GM18868 (cell line): ENCODE results near the gene PRKAG3.
"Not testable (repeated sequence)": the region's sequence is repeated elsewhere in the genome, so short reads cannot be mapped to it uniquely, and the experiment has no call there.

Experiments used
- ATAC-seq: cut with Tn5 transposase; IDR thresholded peaks from one replicate; pipeline ENCODE4 v1.9.1; 2021; ENCODE audit warnings: mild to moderate bottlenecking, moderate library complexity; ENCODE audit not compliant: unreplicated experiment

Gene PRKAG3

DNA sequence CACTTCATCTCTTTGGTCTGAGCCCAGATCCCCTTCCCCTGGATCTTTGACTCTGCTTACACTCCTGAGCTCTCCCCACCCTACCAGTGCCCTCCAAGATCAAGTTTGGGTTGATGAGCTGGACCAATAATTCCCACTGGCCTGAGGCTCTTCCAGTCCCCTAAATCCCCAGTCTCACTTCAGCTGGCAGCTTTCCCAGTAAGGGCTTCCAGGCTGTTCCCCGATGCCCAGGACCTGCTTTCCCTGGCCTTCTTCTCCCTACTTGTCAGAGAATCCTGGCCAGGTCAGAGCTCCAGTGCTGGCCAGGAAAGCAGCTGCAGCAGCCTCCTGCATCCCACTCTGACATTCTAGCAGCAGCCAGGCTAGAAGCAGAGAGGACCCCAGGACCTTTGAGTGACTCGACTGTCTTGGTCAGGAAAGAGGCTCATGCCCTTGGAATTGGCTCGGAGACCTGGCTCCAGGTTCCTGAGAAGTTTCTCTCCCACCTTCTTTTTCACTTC lies 31.5 kb upstream of the PRKAG3 start:
- no peak for ATAC-seq

DNA sequence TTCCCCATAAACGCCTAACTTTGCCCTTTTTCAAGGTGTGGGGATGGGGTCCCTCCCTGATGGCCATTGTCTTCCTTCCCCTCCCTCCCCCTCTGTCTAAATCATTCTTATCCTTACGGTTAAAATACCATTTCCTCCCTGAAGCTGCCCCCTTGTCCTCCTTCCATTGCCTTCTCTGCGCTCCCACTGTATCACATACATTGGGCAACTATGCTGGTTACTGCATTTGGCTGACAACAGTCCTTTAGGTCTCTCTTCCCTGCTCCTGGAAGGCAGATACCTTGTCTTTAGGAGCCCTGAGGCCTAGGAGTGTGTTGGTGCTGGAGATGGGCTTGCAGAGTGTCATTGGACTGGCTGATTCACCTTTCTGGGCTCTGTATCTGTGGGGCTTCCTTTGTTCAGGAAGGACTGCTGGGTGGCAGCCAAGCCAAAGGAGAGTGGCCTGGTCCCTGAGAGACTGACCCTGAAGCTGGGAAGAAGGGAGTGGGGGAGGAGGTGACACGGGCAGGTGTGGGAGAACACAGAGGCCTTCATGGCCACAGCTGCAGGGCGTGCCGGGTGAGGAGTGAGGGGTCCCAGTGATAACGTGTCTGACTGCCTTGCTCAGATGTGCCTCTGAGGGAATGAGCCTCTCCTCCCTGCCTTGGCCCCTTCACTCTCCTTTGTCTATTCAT lies 30.2 kb upstream of the PRKAG3 start:
- ATAC-seq = no peak

DNA sequence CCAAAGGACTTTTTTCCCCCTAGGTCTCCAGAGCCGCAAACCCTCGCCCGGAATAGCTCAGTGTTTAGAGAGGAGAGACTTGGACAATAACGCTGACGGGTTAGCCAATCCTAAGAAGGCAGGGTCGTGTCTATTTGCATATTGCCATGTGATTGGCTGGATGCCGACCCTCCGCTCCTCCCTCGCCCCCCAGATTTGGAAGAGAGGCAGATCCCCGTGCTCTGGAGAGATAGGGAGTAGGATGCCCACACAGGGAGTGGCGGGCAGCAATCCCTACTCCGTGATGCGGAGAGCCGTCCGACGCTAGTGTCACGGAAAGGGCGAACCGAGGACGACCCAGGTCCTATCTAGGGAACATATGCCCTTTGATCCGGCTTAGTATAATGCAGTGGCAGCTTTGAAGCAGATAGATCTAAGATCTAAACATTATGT lies 29.4 kb upstream of the PRKAG3 start:
- ATAC-seq = no peak

DNA sequence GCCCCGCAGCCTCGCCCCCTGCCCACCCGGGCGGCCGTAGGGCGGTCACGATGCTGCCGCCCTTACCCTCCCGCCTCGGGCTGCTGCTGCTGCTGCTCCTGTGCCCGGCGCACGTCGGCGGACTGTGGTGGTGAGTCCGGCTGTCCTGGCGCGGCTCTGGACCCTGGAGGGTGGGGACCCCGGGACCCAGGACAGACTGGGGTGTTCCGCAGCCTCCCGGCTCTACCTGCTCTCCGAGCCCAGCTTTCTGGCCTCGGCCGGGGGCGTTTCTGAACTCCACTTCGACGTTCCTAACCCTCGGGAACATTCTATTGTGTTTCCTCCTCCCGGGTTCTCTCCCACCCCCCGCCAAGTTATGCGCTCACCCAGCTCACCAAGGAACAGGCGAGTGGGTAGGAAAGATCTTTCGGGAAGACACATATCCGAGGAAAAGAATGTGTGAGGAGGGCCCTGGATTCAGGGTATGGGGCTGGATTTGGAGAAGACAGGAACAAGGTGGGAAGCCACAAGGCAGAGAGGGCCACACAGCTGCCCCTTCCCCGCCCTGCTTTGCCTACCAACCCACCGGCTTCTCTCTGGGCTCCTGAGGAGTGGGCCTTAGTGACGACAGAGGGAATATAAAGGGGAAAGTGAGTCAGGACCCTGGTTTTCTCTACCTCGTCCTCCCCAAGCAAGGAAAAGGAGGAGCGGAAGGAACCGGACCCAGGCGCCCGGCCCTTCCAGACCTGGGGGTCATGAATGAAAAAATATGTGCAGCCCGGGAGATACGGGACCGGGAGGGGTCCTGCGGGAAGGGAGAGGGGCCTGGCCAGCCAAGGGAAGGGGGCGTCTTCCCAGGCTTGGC lies 28.6 kb upstream of the PRKAG3 start:
- no peak for ATAC-seq

DNA sequence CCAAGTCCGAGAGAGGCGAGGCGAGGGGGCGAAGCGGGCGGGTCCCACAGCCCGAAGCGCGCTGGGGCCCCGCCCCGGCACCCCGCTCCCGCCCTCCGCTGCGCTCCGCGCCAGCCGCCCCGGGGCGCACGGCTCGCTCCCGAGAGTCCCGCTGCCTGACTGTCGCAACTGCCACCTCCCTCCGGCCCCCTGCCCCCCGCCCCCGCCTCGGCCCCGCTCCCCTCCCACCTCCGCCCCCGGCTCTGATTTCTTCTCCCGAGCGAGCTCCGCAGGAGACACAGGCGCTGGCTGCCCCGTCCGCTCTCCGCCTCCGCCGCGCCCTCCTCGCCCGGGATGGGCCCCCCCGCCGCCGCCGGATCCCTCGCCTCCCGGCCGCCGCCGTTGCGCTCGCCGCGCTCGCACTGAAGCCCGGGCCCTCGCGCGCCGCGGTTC lies 28.0 kb upstream of the PRKAG3 start, which contains the start of gene WNT6:
WNT6 (plus strand) TSS at position 250 of the 432 bp plus-strand sequence. CDS start 233 bp downstream, outside the sequence.
- no peak for ATAC-seq

DNA sequence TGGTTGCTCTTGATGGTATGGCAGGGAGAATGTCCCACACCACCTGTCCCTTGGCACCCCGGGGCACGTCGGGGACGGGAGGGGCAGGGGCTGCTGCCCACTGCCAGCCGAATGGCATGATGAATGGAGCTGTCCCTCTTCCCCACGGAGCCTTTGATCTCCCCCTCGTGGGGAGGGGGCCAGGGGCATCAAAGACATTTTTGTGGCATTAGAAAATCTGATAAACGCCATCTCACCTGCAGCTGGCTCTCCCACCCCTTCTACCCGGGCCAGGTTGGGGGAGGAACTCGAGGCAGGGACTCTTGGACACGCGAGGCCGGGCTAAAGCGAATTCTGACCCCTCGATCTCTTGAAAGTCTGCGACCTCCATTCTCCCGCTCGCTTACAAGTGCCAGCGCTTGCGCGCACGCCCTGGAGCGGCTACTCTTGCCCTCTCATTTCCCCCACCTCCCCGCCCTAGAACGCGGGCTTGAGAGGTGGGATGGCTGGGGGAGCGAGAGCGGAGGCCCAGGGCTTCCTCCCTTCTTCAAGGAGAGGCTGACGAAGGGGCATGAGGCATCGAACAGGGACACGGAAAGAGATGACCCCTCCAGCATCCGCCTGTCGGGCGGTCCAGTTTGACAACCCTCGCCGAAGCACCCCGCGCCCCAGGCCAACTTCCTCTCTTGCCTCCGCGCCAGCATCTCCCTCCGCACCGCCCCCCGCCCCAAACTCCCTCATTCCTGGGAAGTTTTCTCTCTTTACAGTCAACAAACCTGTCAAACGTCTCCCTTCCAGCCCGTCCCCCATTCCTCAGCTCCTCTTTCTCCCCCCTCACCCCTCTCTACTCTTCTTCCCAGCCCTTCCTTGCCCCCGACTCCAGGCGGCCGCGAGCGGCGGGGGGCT lies 27.3 kb upstream of the PRKAG3 start:
- no peak for ATAC-seq

DNA sequence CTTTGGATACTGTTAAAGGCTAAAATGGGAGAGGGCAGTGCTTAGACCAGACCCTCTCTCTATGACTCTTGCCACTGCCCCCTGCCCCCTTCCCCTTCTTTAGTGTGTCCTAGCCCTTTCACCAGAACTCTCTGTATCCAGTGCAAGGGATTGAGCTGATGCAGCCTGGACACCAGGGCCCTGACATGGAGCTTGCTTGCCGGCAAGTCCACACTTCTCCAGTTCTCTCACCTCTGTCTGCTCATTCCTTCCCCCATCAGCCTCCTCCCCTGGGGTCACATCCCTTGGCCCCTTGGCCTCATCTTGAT lies 26.5 kb upstream of the PRKAG3 start:
- ATAC-seq = no peak

DNA sequence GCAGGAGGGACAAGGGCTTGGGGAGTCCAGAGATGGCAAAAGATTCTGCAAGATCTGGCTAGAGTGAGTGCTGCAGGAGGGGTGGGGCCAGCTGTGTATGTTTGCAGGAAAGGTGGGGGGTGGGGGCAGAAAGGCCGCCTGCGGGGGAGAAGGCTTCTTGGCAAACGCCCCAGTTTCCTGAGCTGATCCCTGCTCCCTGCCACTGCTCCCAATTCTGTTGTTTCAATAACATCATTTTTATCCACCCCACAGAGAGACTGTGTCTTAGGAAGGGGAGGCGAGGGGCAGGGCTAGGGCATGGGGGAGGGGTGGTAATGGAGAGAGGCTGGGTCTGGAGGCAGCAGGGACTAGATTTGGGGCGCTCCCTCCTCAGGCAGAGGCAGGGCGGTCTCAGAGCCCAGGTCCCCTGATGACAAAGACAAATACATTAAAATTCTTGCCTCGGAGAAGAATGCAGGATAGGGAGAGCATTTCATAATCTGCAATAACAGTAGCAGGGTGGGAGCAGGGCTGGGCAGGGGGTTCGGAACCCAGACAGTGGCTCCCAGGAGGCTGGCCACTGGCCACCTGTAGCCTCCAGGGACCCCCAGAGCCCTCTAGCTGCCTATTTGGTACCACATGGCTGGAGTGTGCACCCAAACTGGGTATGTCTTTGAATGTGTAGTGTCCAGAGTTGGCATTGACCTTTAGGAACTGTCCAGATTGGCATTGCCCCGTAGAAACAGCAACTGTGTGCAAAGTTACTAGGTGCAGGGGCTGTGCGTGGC lies 26.0 kb upstream of the PRKAG3 start:
- ATAC-seq = no peak

DNA sequence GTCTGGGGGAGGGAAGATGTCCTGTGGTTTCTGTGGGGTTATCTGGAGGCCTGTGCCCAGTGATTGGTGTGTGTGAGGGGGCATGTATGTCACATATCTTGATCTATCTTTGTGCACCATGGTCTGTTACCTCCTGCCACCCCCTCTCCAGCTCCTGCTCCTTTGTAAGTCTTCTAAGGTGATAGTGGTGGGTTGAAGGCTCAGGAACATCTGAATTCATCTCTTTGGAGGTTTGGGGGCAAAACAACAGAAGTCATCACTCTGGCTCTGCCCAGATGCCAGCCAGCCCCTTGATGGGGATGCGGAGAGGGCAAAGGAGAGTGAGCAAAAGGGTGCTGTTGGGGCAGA lies 25.3 kb upstream of the PRKAG3 start:
- no peak for ATAC-seq

DNA sequence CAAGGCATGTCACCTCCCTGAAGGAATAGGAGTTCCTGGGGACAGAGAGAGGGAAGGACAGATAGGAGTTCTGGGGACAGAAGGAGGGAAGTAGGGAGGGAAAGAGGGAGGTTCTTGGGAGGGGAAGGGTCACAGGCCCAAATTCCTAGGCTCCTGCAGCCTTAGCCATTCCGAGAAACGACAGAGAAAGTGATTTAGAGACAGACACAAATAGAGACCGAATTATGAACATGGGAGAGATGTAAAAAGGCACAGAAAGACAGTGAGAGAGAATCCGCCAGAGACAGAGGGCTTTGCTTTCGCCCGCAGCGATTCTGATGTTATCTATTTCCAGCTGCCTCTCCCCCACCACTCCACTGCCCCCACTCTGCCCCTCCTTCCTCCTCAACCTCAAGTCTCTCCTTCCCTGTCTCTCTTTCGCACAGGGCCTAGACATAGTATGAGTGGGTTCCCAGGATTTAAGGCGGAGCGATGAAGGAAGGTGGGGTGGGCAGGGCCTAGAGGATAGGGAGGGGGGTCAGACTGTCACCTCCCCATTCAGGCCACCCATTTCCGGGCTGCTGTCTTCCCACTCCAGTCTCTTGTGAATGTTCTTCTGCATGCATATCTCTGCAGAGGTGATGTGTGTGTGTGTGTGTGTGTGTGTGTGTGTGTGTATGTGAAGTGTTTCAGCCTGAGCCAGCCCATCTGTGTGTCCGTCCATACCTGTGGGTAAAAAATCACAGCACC lies 24.7 kb upstream of the PRKAG3 start:
- ATAC-seq = no peak

DNA sequence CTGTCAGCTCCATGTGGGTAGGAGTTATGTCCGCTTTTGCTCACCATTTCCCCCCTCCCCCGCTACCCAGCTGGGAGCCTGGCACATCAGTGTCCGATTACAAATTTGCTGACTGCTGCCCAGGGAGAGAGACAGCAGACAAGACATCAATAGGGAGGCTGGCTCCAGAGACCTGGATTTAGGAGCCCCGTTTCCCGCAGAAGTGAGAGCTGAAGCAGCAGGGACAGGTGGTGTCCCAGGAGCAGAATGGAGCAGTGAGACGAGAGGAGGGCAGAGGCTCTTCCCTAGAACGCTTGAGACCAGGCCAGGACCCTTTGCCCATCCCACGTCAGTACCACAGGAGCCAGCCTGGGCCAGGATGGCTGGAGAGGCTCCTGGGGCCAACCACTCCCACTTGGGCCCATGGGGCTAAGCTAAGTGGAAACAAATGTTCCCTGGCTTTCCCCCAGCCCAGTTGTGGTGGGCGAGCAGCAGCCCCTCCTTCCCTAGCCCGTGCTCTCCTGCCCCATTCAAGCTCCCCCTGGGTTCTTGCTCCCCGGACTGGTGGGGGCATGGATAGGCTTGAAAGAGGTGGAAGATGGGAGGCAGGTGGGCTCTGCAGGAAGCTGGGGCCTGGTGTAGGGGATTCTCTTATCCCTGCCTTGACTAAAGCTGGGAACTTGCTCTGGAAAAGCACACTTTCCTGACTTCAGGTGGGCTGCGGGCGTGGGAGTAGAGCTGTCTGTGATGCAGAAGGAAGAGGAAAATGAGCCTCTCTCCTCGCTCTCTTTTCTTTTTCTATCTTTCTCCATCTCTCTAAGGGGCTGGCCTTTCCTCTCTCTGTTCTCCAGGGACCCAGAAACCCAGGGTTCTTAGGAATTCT lies 23.9 kb upstream of the PRKAG3 start:
- ATAC-seq = no peak

DNA sequence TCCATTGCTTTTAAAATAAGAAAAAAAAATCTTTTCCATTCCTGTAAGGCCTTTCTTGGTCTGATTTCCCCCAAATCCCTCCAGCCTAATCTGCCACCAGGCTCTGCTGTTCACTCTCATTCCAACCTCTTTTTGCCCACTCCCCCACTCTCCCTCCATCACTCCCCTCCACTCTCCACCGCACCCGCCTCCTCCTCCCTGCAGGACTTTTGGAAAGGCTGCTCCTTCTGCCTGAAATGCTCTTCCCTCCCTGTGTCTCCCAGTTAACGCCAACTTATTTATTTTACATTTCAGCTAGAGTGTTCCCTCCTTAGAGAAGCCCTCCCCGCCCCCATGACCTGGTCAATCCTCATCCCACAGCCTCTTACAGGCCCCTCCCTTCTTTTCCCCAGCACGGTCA lies 23.3 kb upstream of the PRKAG3 start:
- no peak for ATAC-seq

DNA sequence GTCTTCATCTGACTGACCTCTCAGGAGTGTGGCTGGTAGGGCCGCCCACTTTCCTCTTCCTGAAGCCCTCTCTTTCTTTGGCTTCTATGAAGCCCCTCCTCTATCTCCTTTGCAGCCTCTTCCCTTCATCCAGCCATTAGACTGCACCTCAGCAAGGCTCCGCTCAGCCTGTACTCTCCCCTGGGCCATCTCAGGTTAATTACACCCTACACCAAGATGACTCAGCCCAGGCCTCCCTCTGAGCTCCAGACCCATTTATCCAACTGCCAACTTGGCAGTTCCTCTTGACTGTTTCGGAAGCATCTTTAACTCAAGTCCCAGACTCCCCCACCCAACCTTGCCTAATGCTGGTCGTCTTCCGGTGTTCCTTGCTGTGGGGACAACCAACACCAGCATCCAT lies 22.2 kb upstream of the PRKAG3 start:
- ATAC-seq = no peak

DNA sequence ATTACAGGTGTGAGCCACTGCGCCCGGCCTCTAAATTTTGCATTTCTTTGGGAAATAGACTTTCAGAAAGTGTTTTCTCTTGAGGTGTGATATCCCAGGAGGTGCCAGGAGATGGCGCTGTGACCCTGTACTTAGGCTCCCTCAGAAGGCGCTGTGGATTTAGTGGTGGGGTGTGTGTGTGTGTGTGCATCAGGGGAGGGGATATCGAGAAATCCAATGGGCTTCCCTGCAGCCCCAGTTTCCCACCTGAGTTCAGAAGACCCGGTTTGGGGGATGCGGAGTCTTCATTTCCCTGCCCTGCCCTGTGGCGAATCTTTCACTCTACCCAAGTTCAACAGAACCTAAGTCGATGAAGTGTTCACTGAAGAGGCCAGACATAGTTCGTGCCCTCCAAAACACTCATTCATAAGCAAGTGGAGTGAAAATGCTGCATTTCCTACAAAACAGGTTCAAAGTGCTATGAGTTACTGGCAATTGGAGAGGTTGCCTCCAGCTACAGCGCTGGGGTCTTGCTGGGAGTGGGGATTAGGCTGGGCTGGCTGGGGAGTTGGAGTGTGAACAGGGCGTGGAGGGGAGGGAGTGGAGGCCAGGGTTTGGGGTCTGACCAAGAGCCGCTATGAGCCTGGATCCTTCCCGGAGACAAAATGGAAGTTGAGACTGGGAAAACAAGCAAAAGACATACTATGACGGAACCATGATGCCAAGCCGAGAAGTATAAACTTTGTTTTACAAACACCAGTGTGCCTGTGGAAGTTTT lies 21.5 kb upstream of the PRKAG3 start:
- ATAC-seq = no peak

DNA sequence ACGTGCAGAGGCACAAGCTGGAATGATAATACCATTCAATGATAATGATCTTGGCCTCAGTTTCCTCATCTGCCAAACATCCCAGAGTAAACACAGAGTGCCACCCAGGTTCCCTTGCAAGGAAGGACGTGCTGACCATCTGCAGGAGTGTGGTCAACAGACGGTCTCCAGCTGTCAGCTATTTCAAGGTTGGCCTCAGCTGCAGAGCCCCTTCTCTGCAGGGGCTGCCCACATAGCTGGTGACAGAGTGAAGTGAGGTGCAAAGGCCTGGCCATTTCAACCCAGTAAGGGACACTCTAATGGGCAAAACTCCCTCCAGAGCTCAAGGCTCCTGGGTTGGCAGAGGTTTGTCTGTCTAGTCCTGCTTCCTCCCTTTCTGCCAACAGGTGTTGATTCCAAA lies 19.7 kb upstream of the PRKAG3 start:
- no peak for ATAC-seq

DNA sequence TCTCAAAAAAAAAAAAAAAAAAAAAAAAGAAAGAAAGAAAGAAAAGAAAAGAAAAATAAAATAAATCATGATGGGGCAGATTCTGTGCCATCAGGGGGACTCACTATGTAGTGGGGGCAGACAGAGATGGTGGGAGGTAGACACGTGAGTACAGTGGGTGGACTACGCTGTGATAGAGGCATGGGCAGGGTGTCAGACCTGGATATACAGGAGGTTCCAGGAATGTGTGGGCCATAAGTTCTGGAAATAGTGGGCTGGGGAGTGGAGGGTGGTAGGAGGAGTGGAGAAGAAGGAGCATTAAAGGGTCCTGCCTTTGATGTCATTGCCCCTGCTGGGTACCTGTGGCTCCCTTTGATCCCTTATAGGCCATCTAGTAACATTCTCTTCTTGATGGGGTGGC lies 19.2 kb upstream of the PRKAG3 start:
- ATAC-seq = no peak

DNA sequence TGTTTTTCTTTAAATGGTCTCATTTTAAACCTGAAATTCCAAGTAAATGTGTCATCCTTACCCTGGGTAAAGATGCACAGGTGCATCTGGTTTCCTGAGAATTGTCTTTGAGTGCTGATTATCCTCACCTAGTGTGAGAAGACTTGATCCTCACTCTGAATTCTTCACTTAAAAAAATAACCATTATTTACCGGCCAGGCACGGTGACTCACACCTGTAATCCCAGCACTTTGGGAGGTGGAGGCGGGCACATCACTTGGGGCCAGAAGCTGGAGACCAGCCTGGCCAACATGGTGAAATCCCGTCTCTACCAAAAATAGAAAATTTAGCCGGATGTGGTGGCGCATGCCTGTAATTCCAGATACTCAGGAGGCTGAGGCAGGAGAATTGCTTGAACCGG lies 18.1 kb upstream of the PRKAG3 start:
- ATAC-seq = no peak

DNA sequence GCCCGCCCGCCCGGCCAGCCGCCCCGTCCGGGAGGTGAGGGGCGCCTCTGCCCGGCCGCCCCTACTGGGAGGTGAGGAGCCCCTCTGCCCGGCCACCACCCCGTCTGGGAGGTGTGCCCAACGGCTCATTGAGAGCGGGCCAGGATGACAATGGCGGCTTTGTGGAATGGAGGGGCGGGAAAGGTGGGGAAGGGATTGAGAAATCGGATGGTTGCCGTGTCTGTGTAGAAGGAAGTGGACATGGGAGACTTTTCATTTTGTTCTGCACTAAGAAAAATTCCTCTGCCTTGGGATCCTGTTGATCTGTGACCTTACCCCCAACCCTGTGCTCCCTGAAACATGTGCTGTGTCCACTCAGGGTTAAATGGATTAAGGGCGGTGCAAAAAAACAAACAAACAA lies 15.4 kb upstream of the PRKAG3 start:
- ATAC-seq = not testable (repeated sequence)
